Mammary epithelial cell (primary cell): ENCODE measurements around the gene S100A14.

Experiments used
- CTCF ChIP-seq, 2 donors: IDR thresholded peaks in 1 of 2; conservative IDR thresholded peaks in 1 of 2; 2 replicates each; pipeline ENCODE4 v1.5.1; 2011 to 2012; ENCODE audit warnings: inconsistent platforms in 2 of 2, low read length in 2 of 2, mild to moderate bottlenecking in 2 of 2, control low read depth in 1 of 2, low read depth in 1 of 2; ENCODE audit not compliant: insufficient read depth in 1 of 2; ENCODE audit errors: extremely low read depth in 1 of 2
- EZH2 ChIP-seq: IDR thresholded peaks from 2 replicates; pipeline ENCODE4 v1.6.1; 2012; ENCODE audit warnings: low read length, inconsistent platforms, borderline replicate concordance

GRCh38 chr1:153662269-153662668 is 46.1 kb upstream of the S100A14 start:
- no peak for TF ChIP-seq EZH2
- TF ChIP-seq CTCF (conservative IDR thresholded peaks at IDR 0.05 in 1 of 2, IDR thresholded peaks at IDR 0.05 in 1 of 2; ENCODE audit: extremely low read depth in 1 of 2, insufficient read depth in 1 of 2, low read depth in 1 of 2, low read length in 2 of 2) = no peak
